Measurements from ENCODE around the gene KRT39. TPM values are rescaled to one million over a fixed set of nuclear protein-coding genes. Genes with fewer than 3 reads are reported as not detected.

KRT39 gene
- total and polyA plus RNA-seq, 10 of the 15 experiments (the other 5 are each of a cell fraction or from before 2014, with no cell fraction given), result not detected

GRCh38 chr17:40980596-40980995, 13.8 kb upstream of the KRT39 start:
- no peaks in the 10 kb centered on the region for H3K36me3 ChIP-seq (ENCODE audit: control insufficient read depth in 2 of 2, insufficient read depth in 2 of 2, low read length in 1 of 2)
- SMC1A ChIA-PET (ENCODE audit: uncharacterized antibody, unreplicated experiment), result no interaction called here
- WGBS (ENCODE audit: insufficient coverage, insufficient replicate concordance, low lambda C conversion rate, missing lambda C conversion rate), result 45% methylated on average over 8 of the region's 8 CpGs
- POLR2A ChIA-PET, result no interaction called here
- DNase-seq (ENCODE audit: low read depth, low spot score) (no peak), ATAC-seq (no peak), FAIRE-seq (no peak)
- H3K9me3 ChIP-seq (replicated peaks; ENCODE audit: control insufficient read depth, insufficient read depth, low read length), result no peaks in the 10 kb centered on the region
- H3K27me3 ChIP-seq (replicated peaks in 1 of 2; ENCODE audit: control insufficient read depth in 2 of 2, insufficient read depth in 2 of 2, low read length in 1 of 2), result peaks cover 0 to 5% of the 10 kb centered on the region in 2 experiments; a peak in 2 of 4 replicates
- H4K20me1 ChIP-seq (ENCODE audit: control insufficient read depth, insufficient read depth), result no peaks in the 10 kb centered on the region
- TF ChIP-seq PAX5 (IDR thresholded peaks at IDR 0.05; ENCODE audit: borderline replicate concordance, low read depth, low read length), result no peak
- TF ChIP-seq ZNF207 (IDR thresholded peaks at IDR 0.05; ENCODE audit: borderline replicate concordance), result no peak
- no peak for TF ChIP-seq NRF1 (conservative IDR thresholded peaks at IDR 0.05; ENCODE audit: low read depth, low read length)
- TF ChIP-seq NFXL1 (IDR thresholded peaks at IDR 0.05; ENCODE audit: borderline replicate concordance), result no peak
- no peak for TF ChIP-seq E2F8 (IDR thresholded peaks at IDR 0.05; ENCODE audit: low read depth, partially characterized antibody)
- TF ChIP-seq BCL11A (IDR thresholded peaks at IDR 0.05; ENCODE audit: low read depth, low read length), result no peak
- no peak for TF ChIP-seq MYC (IDR thresholded peaks at IDR 0.05; ENCODE audit: insufficient read depth, insufficient read length, insufficient replicate concordance, low read length, severe bottlenecking)
- TF ChIP-seq POLR2A (IDR thresholded peaks at IDR 0.05; ENCODE audit: low read depth, low read length), result no peak
- no peak for TF ChIP-seq TCF12 (IDR thresholded peaks at IDR 0.05; ENCODE audit: low read depth, low read length)
- TF ChIP-seq NFYB (IDR thresholded peaks at IDR 0.05; ENCODE audit: insufficient read depth, low read depth, low read length), result no peak
- TF ChIP-seq SIX5 (IDR thresholded peaks at IDR 0.05; ENCODE audit: low read depth, low read length, severe bottlenecking), result no peak
- H3K4me3 ChIP-seq, result no peak overlapping the region
- RAD21 ChIA-PET (ENCODE audit: unreplicated experiment), result no interaction called here
- H3K4me2 ChIP-seq (ENCODE audit: control insufficient read depth, insufficient read depth), result no peak overlapping the region
- intact Hi-C loops (cut with micrococcal nuclease; ENCODE audit: unreplicated experiment) (no loop called here), in situ Hi-C loops (cut with MboI) (no loop called here)
- H3K9ac ChIP-seq (ENCODE audit: control insufficient read depth, insufficient read depth, low read length), result no peak overlapping the region
- no peak overlapping the region for H2AFZ ChIP-seq (ENCODE audit: control insufficient read depth, low read depth, low read length)
- H3K27ac ChIP-seq (ENCODE audit: control insufficient read depth, insufficient read depth), result no peak overlapping the region
- BruUV-seq (replicated peaks), result no TSS peak
- no peaks in the 10 kb centered on the region for H3K4me1 ChIP-seq (ENCODE audit: control insufficient read depth, insufficient read depth, low read length)
- no peaks in the 10 kb centered on the region for H3K79me2 ChIP-seq (ENCODE audit: control insufficient read depth, insufficient read depth, low read length)
- CTCF ChIA-PET, result no interaction called here

Measured in GM12878 (cell line).